Stimulated activated CD4-positive, alpha-beta T cell treated with anti-CD3 and anti-CD28 coated beads, Interleukin-2, amount 100 ng/mL, for 48 hours (primary cell): ENCODE data around the gene VPS26A.

Experiments
- DNase-seq, 2 donors: peaks; one replicate each; pipeline ENCODE4 v3.0.0-alpha.2; 2020

VPS26A gene

GRCh38 chr10:69123747-69124562, at the start of gene VPS26A:
Gene VPS26A, plus strand, starts transcription at chr10:69124178. Its CDS starts 100 bp downstream, at chr10:69124278.
- peak; percentile 99 for DNase-seq

- DNase-seq = no peak
Measured at GRCh38 chr10:69074532-69074931, 49.4 kb upstream of the VPS26A start.

DNA sequence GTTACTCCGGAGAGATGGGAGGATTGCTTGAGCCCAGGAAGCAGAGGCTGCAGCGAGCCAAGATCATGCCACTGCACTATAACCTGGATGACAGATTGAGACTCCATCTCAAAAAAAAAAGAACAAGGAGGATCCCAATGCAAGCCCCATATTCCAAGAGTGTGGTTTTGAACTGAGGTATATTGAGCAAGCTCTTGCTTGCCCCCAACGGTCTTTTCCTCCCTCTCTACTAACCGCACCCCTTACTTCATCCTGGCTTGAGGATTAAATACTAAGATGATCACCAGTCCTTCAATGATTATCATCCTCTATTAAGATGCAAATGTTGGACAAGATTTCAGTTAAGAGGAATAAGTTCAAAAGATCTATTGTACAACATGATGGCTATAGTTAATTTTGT, 48.5 kb upstream of the VPS26A start:
- DNase-seq = no peak

- no peak for DNase-seq
Measured at GRCh38 chr10:69078311-69078710, 45.7 kb upstream of the VPS26A start.

- DNase-seq = no peak
Measured at GRCh38 chr10:69080226-69080625, 43.8 kb upstream of the VPS26A start.

DNA sequence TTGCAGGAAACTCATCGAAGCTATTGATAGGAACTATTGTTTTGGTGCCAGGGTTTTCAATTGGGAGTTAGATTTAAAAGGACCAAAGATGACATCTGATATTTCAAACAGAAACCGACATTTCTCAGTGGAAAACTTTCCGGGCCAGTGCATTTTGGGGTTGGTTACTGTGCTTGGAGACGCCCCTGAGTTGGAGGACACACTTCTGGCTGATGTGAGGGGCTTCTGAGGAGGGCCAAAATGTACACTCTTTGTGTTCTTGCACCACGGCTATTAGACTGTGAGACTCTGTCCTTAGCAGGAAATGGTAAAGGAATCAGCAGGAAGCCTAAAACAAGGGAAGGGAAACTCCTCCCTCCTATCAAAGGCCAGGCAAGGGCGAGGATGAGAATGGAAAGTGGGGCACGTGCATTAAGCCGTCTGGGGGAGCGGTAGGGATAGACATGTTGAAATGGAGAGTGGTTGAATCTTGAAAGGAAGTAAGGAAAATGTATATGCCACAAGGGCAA, 37.9 kb upstream of the VPS26A start:
- no peak for DNase-seq

GRCh38 chr10:69087590-69088470, 36.1 kb upstream of the VPS26A start, which contains the start of gene SRGN:
Gene SRGN, plus strand, starts transcription at chr10:69088103. Its CDS starts 55 bp downstream, at chr10:69088158.
- DNase-seq = peak; percentile 54 to 70

GRCh38 chr10:69088471-69088769, 35.6 kb upstream of the VPS26A start:
- no peak for DNase-seq

DNA sequence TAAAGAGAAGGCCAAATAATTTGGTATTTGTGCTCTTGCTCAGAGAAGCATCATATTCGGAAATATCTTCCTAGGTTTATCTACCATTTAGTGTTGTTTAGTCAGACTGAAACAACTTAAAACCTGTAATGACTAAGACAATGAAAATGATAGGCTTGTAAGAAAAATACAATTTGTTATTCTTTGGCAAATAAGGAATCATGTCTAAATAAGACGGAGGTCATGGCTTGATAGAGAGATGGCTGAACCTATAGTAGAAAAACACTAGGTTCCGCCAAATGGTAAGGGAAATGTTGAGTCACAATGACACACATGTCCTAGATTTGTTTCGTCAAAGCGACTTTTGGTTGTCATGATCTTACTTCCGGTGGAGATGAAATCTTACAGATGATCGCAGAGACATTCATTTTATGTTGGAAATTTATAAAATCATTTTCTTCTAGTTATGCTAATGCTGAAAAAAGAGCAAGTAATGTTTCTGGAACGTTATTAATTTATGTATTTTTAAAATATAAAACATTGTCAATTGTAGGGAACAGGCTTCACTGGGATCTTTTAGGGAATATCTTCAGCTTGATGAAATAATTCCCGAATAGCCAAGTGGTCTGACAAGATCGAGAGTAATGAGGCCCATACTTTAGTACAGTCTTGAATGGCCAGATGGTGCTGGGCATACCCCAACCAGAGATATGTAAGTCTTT, 35.0 kb upstream of the VPS26A start:
- DNase-seq = no peak

DNA sequence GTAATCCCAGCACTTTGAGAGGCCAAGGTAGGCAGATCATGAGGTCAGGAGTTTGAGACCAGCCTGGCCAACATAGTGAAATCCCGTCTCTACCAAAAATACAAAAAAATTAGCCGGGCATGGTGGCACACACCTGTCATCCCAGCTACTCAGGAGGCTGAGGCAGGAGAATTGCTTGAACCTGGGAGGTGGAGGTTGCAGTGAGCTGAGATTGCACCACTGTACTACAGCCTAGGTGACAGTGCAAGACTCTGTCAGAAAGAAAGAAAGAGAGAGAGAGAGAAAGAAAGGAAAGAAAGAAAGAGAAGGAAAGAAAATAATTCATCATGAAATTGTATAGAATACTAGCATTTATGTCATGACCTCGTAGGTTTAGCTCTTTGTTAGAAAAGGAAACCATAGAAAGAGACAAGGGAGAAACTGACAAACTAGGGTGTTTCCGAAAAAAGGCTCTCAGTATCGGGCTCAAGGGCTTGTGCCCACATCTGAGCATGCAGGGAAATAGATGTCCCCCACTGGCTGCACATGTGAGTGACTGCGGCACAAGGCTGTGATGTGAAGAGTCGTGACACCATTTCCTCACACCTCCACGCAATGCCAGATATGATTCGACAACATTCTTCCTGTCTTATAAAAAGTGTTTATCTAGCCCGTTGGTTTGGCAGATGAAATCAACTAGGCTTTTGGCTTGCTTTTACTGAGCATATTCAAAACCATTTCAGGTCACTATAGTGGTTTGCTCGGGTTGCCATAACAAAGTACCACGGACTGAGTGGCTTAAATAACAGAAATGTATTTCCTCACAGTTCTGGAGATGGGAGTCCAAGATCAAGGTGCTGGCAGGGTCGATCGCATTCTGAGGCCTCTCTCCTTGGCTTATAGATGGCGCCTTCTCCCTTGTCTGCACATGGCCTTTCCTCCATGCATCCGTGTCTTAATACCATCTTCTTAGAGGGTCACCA, 34.1 kb upstream of the VPS26A start:
- DNase-seq = peak; percentile 57 to 62

DNA sequence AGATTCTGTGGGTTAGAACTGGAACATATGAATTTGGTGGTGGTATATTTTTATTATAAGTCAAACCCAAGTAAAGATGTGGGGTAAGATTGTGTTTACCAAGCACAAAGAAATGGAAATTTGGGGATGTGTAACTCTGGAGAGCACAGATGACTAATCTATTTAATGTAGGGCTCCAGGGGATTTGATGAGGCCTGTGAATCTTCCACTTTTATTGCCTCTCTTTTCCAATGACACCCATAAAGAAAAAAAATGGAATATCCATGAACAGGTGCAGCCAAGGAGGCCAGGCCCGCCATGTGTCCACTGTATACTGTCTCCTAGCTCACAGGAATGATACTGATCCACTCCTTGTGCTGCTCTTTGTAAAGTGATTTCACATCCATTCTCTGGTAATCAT, 33.3 kb upstream of the VPS26A start:
- no peak for DNase-seq

DNA sequence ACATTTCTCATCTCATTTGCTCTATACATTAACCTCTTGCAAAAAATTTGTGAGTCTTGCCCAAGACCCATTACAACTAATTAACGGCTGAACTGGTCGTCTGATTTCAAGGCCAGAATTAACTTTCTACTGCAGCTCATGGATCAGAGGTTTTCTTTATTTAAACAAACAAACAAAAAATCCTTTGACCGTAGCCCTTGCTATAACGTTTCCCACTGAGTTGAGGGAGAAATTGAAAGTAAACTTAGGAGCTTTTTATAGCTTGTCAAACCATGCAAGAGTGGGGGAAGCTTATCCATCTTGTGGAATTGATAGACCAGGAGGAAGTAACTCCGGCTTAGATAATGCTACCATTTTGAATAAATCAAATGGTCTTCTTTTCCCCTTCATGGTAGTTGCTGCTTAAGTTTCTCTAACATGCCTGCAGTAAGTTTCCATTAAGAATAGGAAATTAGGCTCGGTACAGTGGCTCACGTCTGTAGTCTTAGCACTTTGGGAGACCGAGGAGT, 32.8 kb upstream of the VPS26A start:
- no peak for DNase-seq

DNA sequence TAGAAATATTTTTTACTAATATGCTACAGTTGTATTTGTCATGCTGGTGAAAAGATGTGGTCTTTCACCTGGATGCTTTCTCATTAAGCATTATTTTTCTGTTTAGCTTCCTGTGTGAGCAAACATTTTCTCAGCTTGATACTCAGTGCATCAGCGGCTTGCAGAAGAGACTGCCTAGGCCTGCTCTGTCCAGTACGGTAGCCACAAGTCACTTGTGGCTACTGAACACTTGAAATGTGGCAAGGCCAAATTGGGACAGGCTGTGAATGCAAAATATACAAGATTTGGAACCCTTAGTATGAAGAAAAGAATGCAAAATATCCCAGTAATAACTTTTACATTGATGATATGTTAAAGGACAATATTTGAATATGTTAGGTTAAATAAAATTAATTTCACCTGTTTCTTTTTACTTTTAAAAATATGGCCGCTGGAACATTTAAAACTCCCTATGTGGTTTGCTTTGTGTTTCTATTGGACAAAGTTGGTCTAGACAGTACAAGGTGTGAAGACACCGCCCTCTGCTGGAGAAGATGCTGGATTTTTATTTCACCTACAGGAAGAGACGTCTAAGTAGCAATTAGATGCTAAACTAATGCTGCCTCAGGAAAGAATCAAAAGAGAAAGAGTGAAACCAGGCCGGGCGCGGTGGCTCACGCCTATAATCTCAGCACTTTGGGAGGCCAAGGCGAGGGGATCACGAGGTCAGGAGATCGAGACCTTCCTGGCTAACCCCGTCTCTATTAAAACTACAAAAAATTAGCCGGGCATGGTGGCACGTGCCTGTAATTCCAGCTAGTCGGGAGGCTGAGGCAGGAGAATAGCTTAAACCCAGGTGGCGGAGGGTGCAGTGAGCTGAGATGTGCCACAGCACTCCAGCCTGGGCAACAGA, 30.8 kb upstream of the VPS26A start:
- DNase-seq = peak; percentile 71 to 72

DNA sequence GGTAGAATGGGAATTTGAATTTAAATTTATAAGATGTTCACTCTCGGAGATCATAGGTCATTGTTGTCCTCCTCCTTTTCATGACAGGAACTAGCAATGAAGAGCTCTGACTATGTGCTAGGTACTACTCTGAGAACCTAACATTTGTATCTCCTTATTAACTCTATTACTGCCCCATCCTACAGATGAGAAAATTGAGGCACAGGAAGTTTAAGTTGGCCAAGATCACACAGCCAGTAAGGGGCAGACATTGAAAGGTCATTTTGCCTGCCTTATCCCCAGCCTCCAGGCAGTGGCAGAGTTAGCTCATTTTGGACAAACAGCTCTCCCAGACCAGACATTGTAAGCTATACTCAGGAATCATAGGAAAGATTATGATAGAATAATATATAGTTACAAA, 30.0 kb upstream of the VPS26A start:
- no peak for DNase-seq

GRCh38 chr10:69096045-69096444, 27.9 kb upstream of the VPS26A start:
- DNase-seq = no peak

DNA sequence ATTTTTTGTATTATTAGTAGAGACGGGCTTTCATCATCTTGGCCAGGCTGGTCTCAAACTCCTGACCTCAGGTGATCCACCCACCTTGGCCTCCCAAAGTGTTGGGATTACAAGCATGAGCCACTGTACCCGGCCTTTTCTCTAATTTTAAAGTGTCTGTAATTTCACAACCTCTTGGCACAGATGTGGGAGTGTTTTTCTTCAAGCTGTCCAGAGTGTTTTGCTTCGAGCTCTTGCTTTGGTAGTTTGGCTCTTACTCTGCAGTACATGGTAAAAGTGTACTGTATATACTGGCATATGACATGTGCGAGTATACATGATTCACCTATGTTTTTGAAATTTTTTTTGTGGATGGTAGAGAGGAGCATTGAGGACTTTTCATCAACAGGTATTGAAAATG, 26.2 kb upstream of the VPS26A start:
- no peak for DNase-seq

DNA sequence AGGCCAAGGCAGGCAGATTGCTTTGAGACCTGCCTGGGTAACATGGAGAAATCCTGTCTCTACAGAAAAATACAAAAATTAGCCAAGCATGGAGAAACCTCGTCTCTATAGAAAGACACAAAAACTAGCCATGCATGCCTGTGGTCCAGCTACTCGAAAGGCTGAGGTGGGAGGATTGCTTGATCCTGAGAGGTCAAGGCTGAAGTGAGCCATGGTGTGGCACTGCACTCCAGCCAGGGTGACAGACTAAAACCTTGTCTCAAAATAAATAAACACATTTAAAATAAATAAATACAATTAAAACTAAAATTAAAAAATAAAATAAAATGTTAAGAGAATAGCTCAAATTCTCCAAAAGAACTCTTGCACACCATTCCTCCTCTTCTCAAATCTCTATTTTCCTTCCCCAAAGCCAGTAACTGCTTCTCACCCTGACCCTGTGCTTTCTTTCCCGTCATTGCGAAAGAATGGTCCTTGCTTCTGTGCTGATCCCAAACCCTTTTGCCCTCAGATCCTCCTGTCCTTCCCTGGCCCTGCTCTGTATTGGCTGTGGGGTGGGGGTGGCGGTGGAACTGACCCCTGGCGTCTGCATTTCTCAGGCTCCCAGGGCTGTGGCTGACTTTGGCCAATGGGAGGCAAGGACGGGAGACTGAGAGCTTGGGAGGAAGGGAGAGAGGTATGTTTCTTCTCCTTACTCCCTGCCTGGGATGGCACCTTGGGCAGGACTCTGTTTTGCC, 23.7 kb upstream of the VPS26A start:
- no peak for DNase-seq

- no peak for DNase-seq
Measured at GRCh38 chr10:69101451-69102095, 22.4 kb upstream of the VPS26A start.

- DNase-seq = no peak
Measured at GRCh38 chr10:69102440-69102839, 21.5 kb upstream of the VPS26A start.
